HCT116 (cell line): ENCODE data around the gene BNC2. TPM values are rescaled to one million over a fixed set of nuclear protein-coding genes. Genes with fewer than 3 reads are reported as not detected.

Source experiments
- ATAC-seq: fragments of 200-7000 bp; cut with Tn5 transposase; 2 replicates; pipeline ENCODE4 v1.9.1; 2020; ENCODE audit warnings: mild to moderate bottlenecking, moderate library complexity
- BruUV-seq: library from RNA; stranded (reverse); fragments of 400-500 nt; replicated peaks from 2 replicates; lab custom pipeline; 2021; lab: Mats Ljungman, UMichigan
- CTCF ChIA-PET: fragments of 300-600 bp; sonication (Branson Sonifier 250); formaldehyde crosslinking; loops from one replicate; lab custom pipeline; 2021; ENCODE audit warnings: antibody characterized with exemption; lab: Charles Lee
- POLR2A ChIA-PET: fragments of 300-600, 350-600 bp; sonication (Branson Sonifier 250); formaldehyde crosslinking; loops from one replicate; lab custom pipeline; 2021; ENCODE audit warnings: antibody characterized with exemption; lab: Charles Lee
- RAD21 ChIA-PET, 2 experiments: fragments of 300-600 bp; sonication (Branson Sonifier 250); formaldehyde crosslinking; loops; one replicate each; lab custom pipeline; 2023; ENCODE audit warnings: low total read pairs in 2 of 2; ENCODE audit not compliant: uncharacterized antibody in 2 of 2, unreplicated experiment in 2 of 2, low non-redundant PET in 1 of 2; lab: Charles Lee
- DNase-seq: peaks from one replicate; pipeline ENCODE4 v3.0.0-alpha.2; 2010; ENCODE audit warnings: low read depth, low spot score
- H2AFZ ChIP-seq: fragments of 200-600 bp; shearing (Covaris generic), sonication (generic); 2 replicates; pipeline ENCODE4 v1.6.1; 2017; ENCODE audit warnings: low read depth, mixed run types, mixed read lengths, antibody characterized with exemption, low read length; ENCODE audit not compliant: poor library complexity, severe bottlenecking
- H3K27ac ChIP-seq: 2 replicates; pipeline ENCODE4 v1.5.1; 2012; ENCODE audit warnings: low read depth, low read length
- H3K27me3 ChIP-seq: fragments of 200-600 bp; sonication (generic); 2 replicates; pipeline ENCODE4 v1.6.1; 2016; ENCODE audit warnings: mixed run types, low read length, mixed read lengths; ENCODE audit not compliant: insufficient read depth
- H3K36me3 ChIP-seq, 2 experiments: fragments of 200-500 bp in 1 of 2; fragments of 200-600 bp in 1 of 2; sonication (Bioruptor generic) in 1 of 2; sonication (generic) in 1 of 2; 2 replicates each; pipeline versions ENCODE4 v1.5.1 to v1.6.1; 2014 to 2016; ENCODE audit warnings: low read length in 2 of 2, inconsistent platforms in 1 of 2, mixed read lengths in 1 of 2, mixed run types in 1 of 2; ENCODE audit not compliant: insufficient read depth in 2 of 2, control insufficient read depth in 1 of 2
- H3K4me1 ChIP-seq, 2 experiments: fragments of 200-600 bp in 1 of 2; sonication (generic) in 1 of 2; 2 replicates each; pipeline versions ENCODE4 v1.5.1 to v1.6.1; 2012 to 2017; ENCODE audit warnings: low read length in 2 of 2, inconsistent platforms in 1 of 2, mild to moderate bottlenecking in 1 of 2, mixed read lengths in 1 of 2, mixed run types in 1 of 2, moderate library complexity in 1 of 2; ENCODE audit not compliant: insufficient read depth in 2 of 2, control insufficient read depth in 1 of 2
- H3K4me2 ChIP-seq: fragments of 200-600 bp; sonication (generic); 2 replicates; pipeline ENCODE4 v1.6.1; 2017; ENCODE audit warnings: mixed run types, low read length, mixed read lengths
- H3K4me3 ChIP-seq, 2 experiments: fragments of 200-600 bp in 1 of 2; sonication (generic) in 1 of 2; replicated peaks in 1 of 2; 2 replicates each; pipeline ENCODE4 v1.5.1; 2011 to 2016; ENCODE audit warnings: low read length in 2 of 2, control low read depth in 1 of 2, low read depth in 1 of 2, mild to moderate bottlenecking in 1 of 2, mixed read lengths in 1 of 2, mixed run types in 1 of 2
- H3K79me2 ChIP-seq: fragments of 200-600 bp; sonication (generic); 2 replicates; pipeline ENCODE4 v1.6.1; 2017; ENCODE audit warnings: mild to moderate bottlenecking, mixed run types, low read length, moderate library complexity, mixed read lengths; ENCODE audit not compliant: insufficient read depth
- H3K9ac ChIP-seq: fragments of 200-600 bp; sonication (generic); 2 replicates; pipeline ENCODE4 v1.6.1; 2016; ENCODE audit warnings: low read length, mixed read lengths
- H3K9me2 ChIP-seq: fragments of 200-600 bp; sonication (generic), shearing (Covaris generic); 2 replicates; pipeline ENCODE4 v1.6.1; 2017; ENCODE audit warnings: mixed run types, mild to moderate bottlenecking, moderate library complexity; ENCODE audit not compliant: insufficient read depth
- H3K9me3 ChIP-seq, 2 experiments: fragments of 200-500 bp in 1 of 2; fragments of 200-600 bp in 1 of 2; sonication (Bioruptor generic) in 1 of 2; sonication (generic) in 1 of 2; 2 replicates each; pipeline ENCODE4 v1.6.1; 2014 to 2017; ENCODE audit warnings: low read length in 2 of 2, mixed read lengths in 2 of 2, inconsistent platforms in 1 of 2, low read depth in 1 of 2, mild to moderate bottlenecking in 1 of 2, mixed run types in 1 of 2, moderate library complexity in 1 of 2; ENCODE audit not compliant: control insufficient read depth in 1 of 2, insufficient read depth in 1 of 2
- H4K20me1 ChIP-seq: fragments of 200-600 bp; sonication (generic), shearing (Covaris generic); 2 replicates; pipeline ENCODE4 v1.6.1; 2017; ENCODE audit warnings: mixed run types, mild to moderate bottlenecking, moderate library complexity; ENCODE audit not compliant: insufficient read depth
- CBX3 ChIP-seq: IDR thresholded peaks from 2 replicates; pipeline ENCODE4 v1.6.1; 2012; ENCODE audit warnings: low read depth
- EGR1 ChIP-seq: IDR thresholded peaks from 2 replicates; pipeline ENCODE4 v1.6.1; 2012; ENCODE audit warnings: low read depth
- ELF1 ChIP-seq: IDR thresholded peaks from 2 replicates; pipeline ENCODE4 v1.6.1; 2012; ENCODE audit warnings: low read depth, borderline replicate concordance
- EZH2phosphoT487 ChIP-seq: fragments of 200-600 bp; IDR thresholded peaks from 2 replicates; pipeline ENCODE4 v1.6.1; 2018; ENCODE audit warnings: antibody characterized with exemption, borderline replicate concordance
- FOSL1 ChIP-seq: IDR thresholded peaks from 2 replicates; pipeline ENCODE4 v1.6.1; 2012; ENCODE audit warnings: low read depth
- JUND ChIP-seq: IDR thresholded peaks from 2 replicates; pipeline ENCODE4 v1.6.1; 2012
- MAX ChIP-seq: IDR thresholded peaks from 2 replicates; pipeline ENCODE4 v1.6.1; 2012
- POLR2A ChIP-seq: IDR thresholded peaks from 2 replicates; pipeline ENCODE4 v1.7.0; 2011; ENCODE audit warnings: borderline replicate concordance; ENCODE audit not compliant: insufficient read depth, insufficient read length; ENCODE audit errors: extremely low read depth
- POLR2AphosphoS5 ChIP-seq: IDR thresholded peaks from 2 replicates; pipeline ENCODE4 v1.6.1; 2011; ENCODE audit warnings: mild to moderate bottlenecking, low read depth, low read length, moderate library complexity
- SIN3A ChIP-seq: IDR thresholded peaks from 2 replicates; pipeline ENCODE4 v1.6.1; 2012; ENCODE audit warnings: low read depth
- SP1 ChIP-seq: IDR thresholded peaks from 2 replicates; pipeline ENCODE4 v1.6.1; 2012; ENCODE audit warnings: low read depth
- SRF ChIP-seq: IDR thresholded peaks from 2 replicates; pipeline ENCODE4 v1.6.1; 2012; ENCODE audit warnings: low read depth
- YY1 ChIP-seq: IDR thresholded peaks from 2 replicates; pipeline ENCODE4 v1.6.1; 2011; ENCODE audit warnings: low read length, low read depth, moderate library complexity, mild to moderate bottlenecking; ENCODE audit not compliant: insufficient replicate concordance; ENCODE audit errors: extremely low read depth
- intact Hi-C: fragments of 100-400 bp; cut with micrococcal nuclease; formaldehyde crosslinking; loops from 2 replicates; pipeline ENCODE4 v1.10.0; 2022
- total RNA-seq: library from RNA; stranded (reverse); gene quantifications from one replicate; pipeline ENCODE4 v1.2.1, GENCODE V29; 2021; ENCODE audit not compliant: unreplicated experiment
- TF ChIP-seq, protein P1 (sequence below), 3 experiments: fragments of 200-600 bp in 1 of 3; sonication (generic) in 1 of 3; IDR thresholded peaks in 2 of 3; conservative IDR thresholded peaks in 1 of 3; 2 replicates each; pipeline ENCODE4 v1.5.1; 2012 to 2017; ENCODE audit warnings: low read depth in 2 of 3, low read length in 2 of 3, antibody characterized with exemption in 1 of 3, borderline replicate concordance in 1 of 3, control low read depth in 1 of 3, mild to moderate bottlenecking in 1 of 3, mixed read lengths in 1 of 3, mixed run types in 1 of 3, moderate library complexity in 1 of 3; ENCODE audit not compliant: insufficient read depth in 1 of 3
- TF ChIP-seq, protein P2 (sequence below): IDR thresholded peaks from 2 replicates; pipeline ENCODE4 v1.6.1; 2012

BNC2 gene
- total RNA-seq, 1 experiment from 2014 or later, result 0.37 TPM

DNA sequence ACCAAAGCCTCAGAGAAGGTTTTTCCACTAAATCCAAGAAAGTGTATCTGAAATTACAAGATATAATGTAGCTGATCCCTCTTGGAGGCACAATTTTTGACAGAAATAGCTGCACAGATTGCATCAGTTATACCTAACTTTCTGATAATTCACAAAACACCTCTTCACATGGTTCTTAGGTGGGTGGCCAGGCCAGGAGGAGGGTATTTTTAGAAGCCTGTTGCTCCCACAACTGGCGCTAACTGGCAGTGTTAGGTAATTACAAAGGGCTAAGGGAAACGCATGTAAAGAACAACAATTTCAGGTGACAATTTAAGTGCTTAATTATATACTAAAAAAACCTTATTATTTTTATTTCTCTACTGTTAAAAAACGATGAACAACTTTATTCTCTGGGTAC lies 247.9 kb downstream of the BNC2 start:
- intact Hi-C loops, result no loop called here
- CTCF ChIA-PET, result no interaction called here
- BruUV-seq, result no TSS peak
- H3K4me3 ChIP-seq, result no peak overlapping the region
- no peak overlapping the region for H2AFZ ChIP-seq
- no peak overlapping the region for H3K9ac ChIP-seq
- TF ChIP-seq, protein P1, sequence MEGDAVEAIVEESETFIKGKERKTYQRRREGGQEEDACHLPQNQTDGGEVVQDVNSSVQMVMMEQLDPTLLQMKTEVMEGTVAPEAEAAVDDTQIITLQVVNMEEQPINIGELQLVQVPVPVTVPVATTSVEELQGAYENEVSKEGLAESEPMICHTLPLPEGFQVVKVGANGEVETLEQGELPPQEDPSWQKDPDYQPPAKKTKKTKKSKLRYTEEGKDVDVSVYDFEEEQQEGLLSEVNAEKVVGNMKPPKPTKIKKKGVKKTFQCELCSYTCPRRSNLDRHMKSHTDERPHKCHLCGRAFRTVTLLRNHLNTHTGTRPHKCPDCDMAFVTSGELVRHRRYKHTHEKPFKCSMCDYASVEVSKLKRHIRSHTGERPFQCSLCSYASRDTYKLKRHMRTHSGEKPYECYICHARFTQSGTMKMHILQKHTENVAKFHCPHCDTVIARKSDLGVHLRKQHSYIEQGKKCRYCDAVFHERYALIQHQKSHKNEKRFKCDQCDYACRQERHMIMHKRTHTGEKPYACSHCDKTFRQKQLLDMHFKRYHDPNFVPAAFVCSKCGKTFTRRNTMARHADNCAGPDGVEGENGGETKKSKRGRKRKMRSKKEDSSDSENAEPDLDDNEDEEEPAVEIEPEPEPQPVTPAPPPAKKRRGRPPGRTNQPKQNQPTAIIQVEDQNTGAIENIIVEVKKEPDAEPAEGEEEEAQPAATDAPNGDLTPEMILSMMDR (IDR thresholded peaks at IDR 0.05 in 2 of 3, conservative IDR thresholded peaks at IDR 0.05 in 1 of 3; ENCODE audit: borderline replicate concordance in 1 of 3, insufficient read depth in 1 of 3, low read depth in 2 of 3, low read length in 2 of 3), result no peak
- TF ChIP-seq FOSL1 (no peak), SIN3A (no peak), EZH2phosphoT487 (no peak), POLR2A (no peak)
- ATAC-seq, result no peak
- no peaks in the 10 kb centered on the region for H3K36me3 ChIP-seq
- no peak overlapping the region for H3K4me2 ChIP-seq
- no peaks in the 10 kb centered on the region for H3K9me3 ChIP-seq
- H3K27me3 ChIP-seq, result peaks cover 49% of the 10 kb centered on the region
- POLR2A ChIA-PET, result no interaction called here
- no peak overlapping the region for H3K27ac ChIP-seq
- no peaks in the 10 kb centered on the region for H4K20me1 ChIP-seq
- no peaks in the 10 kb centered on the region for H3K4me1 ChIP-seq
- RAD21 ChIA-PET, result no interaction called here
- no peaks in the 10 kb centered on the region for H3K79me2 ChIP-seq
- no peaks in the 10 kb centered on the region for H3K9me2 ChIP-seq
- no peak for DNase-seq

- no peaks in the 10 kb centered on the region for H3K4me1 ChIP-seq
- no peak overlapping the region for H3K4me3 ChIP-seq
- H3K27ac ChIP-seq, result no peak overlapping the region
- no peak for TF ChIP-seq YY1
- TF ChIP-seq EGR1, result no peak
- TF ChIP-seq ELF1, result no peak
- TF ChIP-seq SP1, result no peak
- TF ChIP-seq MAX, result no peak
- no peak for TF ChIP-seq CBX3
- TF ChIP-seq POLR2AphosphoS5, result no peak
- no peak for TF ChIP-seq SIN3A
- TF ChIP-seq, protein P1 (IDR thresholded peaks at IDR 0.05 in 2 of 3, conservative IDR thresholded peaks at IDR 0.05 in 1 of 3; ENCODE audit: borderline replicate concordance in 1 of 3, insufficient read depth in 1 of 3, low read depth in 2 of 3, low read length in 2 of 3), result no peak
- no peak for TF ChIP-seq JUND
- no peak for TF ChIP-seq SRF
- TF ChIP-seq, protein P2, sequence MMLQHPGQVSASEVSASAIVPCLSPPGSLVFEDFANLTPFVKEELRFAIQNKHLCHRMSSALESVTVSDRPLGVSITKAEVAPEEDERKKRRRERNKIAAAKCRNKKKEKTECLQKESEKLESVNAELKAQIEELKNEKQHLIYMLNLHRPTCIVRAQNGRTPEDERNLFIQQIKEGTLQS, result no peak
- H3K36me3 ChIP-seq, result no peaks in the 10 kb centered on the region
- RAD21 ChIA-PET, result no interaction called here
- H3K79me2 ChIP-seq, result no peaks in the 10 kb centered on the region
- ATAC-seq (no peak), DNase-seq (no peak)
- no peak overlapping the region for H2AFZ ChIP-seq
- H3K27me3 ChIP-seq, result peaks cover 31% of the 10 kb centered on the region
- BruUV-seq, result no TSS peak
- no peaks in the 10 kb centered on the region for H3K9me2 ChIP-seq
- no peak overlapping the region for H3K9ac ChIP-seq
- CTCF ChIA-PET, result no interaction called here
- H3K4me2 ChIP-seq, result no peak overlapping the region
- H3K9me3 ChIP-seq, result no peaks in the 10 kb centered on the region
- intact Hi-C loops, result no loop called here
- no peaks in the 10 kb centered on the region for H4K20me1 ChIP-seq
- POLR2A ChIA-PET, result no interaction called here
Observed at GRCh38 chr9:16619914-16620520, 250.5 kb downstream of the BNC2 start.
